Measurements from ENCODE around the gene MIA2.

DNA sequence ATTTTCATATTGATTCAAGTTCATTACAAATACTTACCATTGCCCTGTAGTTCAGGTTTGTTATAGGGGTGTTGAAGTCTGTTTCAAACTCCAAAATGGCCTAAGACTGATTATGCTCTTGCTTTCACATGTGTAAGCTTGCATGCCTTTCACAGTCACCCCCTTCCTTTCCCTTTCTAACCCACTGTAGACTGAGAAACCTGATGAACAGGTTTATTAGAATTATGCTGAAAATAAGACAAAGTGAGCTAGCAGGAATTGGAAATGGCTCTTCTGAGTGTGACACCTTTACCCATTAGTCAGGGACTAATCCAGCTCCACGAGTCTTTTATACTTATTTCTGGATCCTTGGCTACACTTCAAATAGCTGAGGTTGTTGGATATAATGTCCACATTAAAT, 159.6 kb downstream of the MIA2 start:
- TF ChIP-seq, protein P1, sequence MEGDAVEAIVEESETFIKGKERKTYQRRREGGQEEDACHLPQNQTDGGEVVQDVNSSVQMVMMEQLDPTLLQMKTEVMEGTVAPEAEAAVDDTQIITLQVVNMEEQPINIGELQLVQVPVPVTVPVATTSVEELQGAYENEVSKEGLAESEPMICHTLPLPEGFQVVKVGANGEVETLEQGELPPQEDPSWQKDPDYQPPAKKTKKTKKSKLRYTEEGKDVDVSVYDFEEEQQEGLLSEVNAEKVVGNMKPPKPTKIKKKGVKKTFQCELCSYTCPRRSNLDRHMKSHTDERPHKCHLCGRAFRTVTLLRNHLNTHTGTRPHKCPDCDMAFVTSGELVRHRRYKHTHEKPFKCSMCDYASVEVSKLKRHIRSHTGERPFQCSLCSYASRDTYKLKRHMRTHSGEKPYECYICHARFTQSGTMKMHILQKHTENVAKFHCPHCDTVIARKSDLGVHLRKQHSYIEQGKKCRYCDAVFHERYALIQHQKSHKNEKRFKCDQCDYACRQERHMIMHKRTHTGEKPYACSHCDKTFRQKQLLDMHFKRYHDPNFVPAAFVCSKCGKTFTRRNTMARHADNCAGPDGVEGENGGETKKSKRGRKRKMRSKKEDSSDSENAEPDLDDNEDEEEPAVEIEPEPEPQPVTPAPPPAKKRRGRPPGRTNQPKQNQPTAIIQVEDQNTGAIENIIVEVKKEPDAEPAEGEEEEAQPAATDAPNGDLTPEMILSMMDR (IDR thresholded peaks at IDR 0.05; ENCODE audit: low read depth, low read length, poor library complexity, severe bottlenecking), result no peak
- no peak for TF ChIP-seq EZH2phosphoT487 (IDR thresholded peaks at IDR 0.05; ENCODE audit: borderline replicate concordance, low read length)
